ENCODE results near the gene TEAD1.

TEAD1 gene

GRCh38 chr11:12964650-12965049 is 290.4 kb downstream of the TEAD1 start:
- no peak for TF ChIP-seq CTCF (IDR thresholded peaks at IDR 0.05; ENCODE audit: low read depth, low read length)
- no peak for DNase-seq (ENCODE audit: extremely low read depth, low read depth)

GRCh38 chr11:12966002-12966401 is 291.8 kb downstream of the TEAD1 start:
- TF ChIP-seq CTCF (IDR thresholded peaks at IDR 0.05; ENCODE audit: low read depth, low read length), result no peak
- DNase-seq (ENCODE audit: extremely low read depth, low read depth), result no peak

GRCh38 chr11:12968101-12968500 is 293.9 kb downstream of the TEAD1 start:
- DNase-seq (ENCODE audit: extremely low read depth, low read depth), result no peak
- TF ChIP-seq CTCF (IDR thresholded peaks at IDR 0.05; ENCODE audit: low read depth, low read length), result no peak

GRCh38 chr11:12968826-12969225 is 294.6 kb downstream of the TEAD1 start:
- no peak for TF ChIP-seq CTCF (IDR thresholded peaks at IDR 0.05; ENCODE audit: low read depth, low read length)
- no peak for DNase-seq (ENCODE audit: extremely low read depth, low read depth)

- no peak for DNase-seq (ENCODE audit: extremely low read depth, low read depth)
- no peak for TF ChIP-seq CTCF (IDR thresholded peaks at IDR 0.05; ENCODE audit: low read depth, low read length)
Observed at GRCh38 chr11:12971955-12972354, 297.7 kb downstream of the TEAD1 start.

GRCh38 chr11:12973528-12974181 is 299.4 kb downstream of the TEAD1 start:
- DNase-seq (ENCODE audit: extremely low read depth, low read depth), result no peak
- no peak for TF ChIP-seq CTCF (IDR thresholded peaks at IDR 0.05; ENCODE audit: low read depth, low read length)

GRCh38 chr11:12975195-12975594 is 301.0 kb downstream of the TEAD1 start:
- no peak for TF ChIP-seq CTCF (IDR thresholded peaks at IDR 0.05; ENCODE audit: low read depth, low read length)
- no peak for DNase-seq (ENCODE audit: extremely low read depth, low read depth)
